HG03064 (cell line): ENCODE measurements around the gene TTC39B.
A peak's percentile ranks its signal among the peaks of the same experiment; 100 is the strongest.

Experiments used
- ATAC-seq: cut with Tn5 transposase; IDR thresholded peaks from one replicate; pipeline ENCODE4 v1.9.1; 2021; ENCODE audit warnings: low read depth; ENCODE audit not compliant: unreplicated experiment

Gene TTC39B

GRCh38 chr9:15189481-15189880, 117.5 kb downstream of the TTC39B start:
- no peak for ATAC-seq

- no peak for ATAC-seq
Measured at GRCh38 chr9:15187589-15187988, 119.4 kb downstream of the TTC39B start.

GRCh38 chr9:15182730-15183129, 124.3 kb downstream of the TTC39B start:
- no peak for ATAC-seq

- ATAC-seq, result no peak
Measured at GRCh38 chr9:15182101-15182551, 124.9 kb downstream of the TTC39B start.

- ATAC-seq, result no peak
Measured at GRCh38 chr9:15180124-15180523, 126.9 kb downstream of the TTC39B start.

- no peak for ATAC-seq
Measured at GRCh38 chr9:15178631-15179030, 128.4 kb downstream of the TTC39B start.

- ATAC-seq, result no peak
Measured at GRCh38 chr9:15176836-15177235, 130.2 kb downstream of the TTC39B start.

GRCh38 chr9:15163931-15164330, 143.1 kb downstream of the TTC39B start:
- ATAC-seq, result no peak

- ATAC-seq, result no peak
Measured at GRCh38 chr9:15161753-15162152, 145.3 kb downstream of the TTC39B start.

- ATAC-seq, result no peak
Measured at GRCh38 chr9:15160673-15161072, 146.3 kb downstream of the TTC39B start.

- ATAC-seq, result no peak
Measured at GRCh38 chr9:15158064-15158463, 149.0 kb downstream of the TTC39B start.

- no peak for ATAC-seq
Measured at GRCh38 chr9:15157381-15157780, 149.6 kb downstream of the TTC39B start.

- no peak for ATAC-seq
Measured at GRCh38 chr9:15156241-15156640, 150.8 kb downstream of the TTC39B start.

GRCh38 chr9:15155826-15156225, 151.2 kb downstream of the TTC39B start:
- ATAC-seq, result no peak

- no peak for ATAC-seq
Measured at GRCh38 chr9:15155323-15155722, 151.7 kb downstream of the TTC39B start.

- ATAC-seq, result no peak
Measured at GRCh38 chr9:15154677-15155076, 152.3 kb downstream of the TTC39B start.

GRCh38 chr9:15153961-15154360, 153.1 kb downstream of the TTC39B start:
- no peak for ATAC-seq

- no peak for ATAC-seq
Measured at GRCh38 chr9:15150939-15151338, 156.1 kb downstream of the TTC39B start.

- ATAC-seq, result no peak
Measured at GRCh38 chr9:15149450-15149849, 157.6 kb downstream of the TTC39B start.

- no peak for ATAC-seq
Measured at GRCh38 chr9:15146268-15146700, 160.7 kb downstream of the TTC39B start.

GRCh38 chr9:15144622-15145061, 162.4 kb downstream of the TTC39B start:
- no peak for ATAC-seq

- ATAC-seq, result peak; percentile 98
Measured at GRCh38 chr9:15142878-15143534, 164.0 kb downstream of the TTC39B start.

- no peak for ATAC-seq
Measured at GRCh38 chr9:15140051-15140450, 167.0 kb downstream of the TTC39B start.
